H9 (cell line): ENCODE data around the gene PLXNA1. TPM values are rescaled to one million over a fixed set of nuclear protein-coding genes. Genes with fewer than 3 reads are reported as not detected.

ENCODE experiments used
- DNase-seq: peaks from one replicate; pipeline ENCODE4 v3.0.0-alpha.2; 2017
- H2AFZ ChIP-seq: one replicate; pipeline ENCODE4 v1.6.1; 2013; ENCODE audit warnings: mild to moderate bottlenecking, low read length, control low read depth, moderate library complexity
- H2AK5ac ChIP-seq: 2 replicates; pipeline ENCODE4 v1.6.1; 2013; ENCODE audit warnings: low read length, control low read depth, mixed read lengths; ENCODE audit not compliant: insufficient read length
- H2BK120ac ChIP-seq: one replicate; pipeline ENCODE4 v1.6.1; 2013; ENCODE audit warnings: low read depth, mild to moderate bottlenecking, low read length, control low read depth, inconsistent platforms; ENCODE audit not compliant: poor library complexity, severe bottlenecking
- H2BK12ac ChIP-seq: 2 replicates; pipeline ENCODE4 v1.6.1; 2013; ENCODE audit warnings: low read length, control low read depth, mixed read lengths, low read depth; ENCODE audit not compliant: insufficient read length
- H2BK15ac ChIP-seq: 2 replicates; pipeline ENCODE4 v1.6.1; 2013; ENCODE audit warnings: low read depth, low read length, control low read depth
- H2BK20ac ChIP-seq: one replicate; pipeline ENCODE4 v1.6.1; 2013; ENCODE audit warnings: low read depth, mild to moderate bottlenecking, low read length, control low read depth, inconsistent platforms; ENCODE audit not compliant: poor library complexity, severe bottlenecking
- H2BK5ac ChIP-seq: 2 replicates; pipeline ENCODE4 v1.6.1; 2013; ENCODE audit warnings: low read length, control low read depth, mixed read lengths; ENCODE audit not compliant: insufficient read length
- H3K14ac ChIP-seq: 2 replicates; pipeline ENCODE4 v1.6.1; 2013; ENCODE audit warnings: low read length, control low read depth; ENCODE audit not compliant: insufficient read depth
- H3K18ac ChIP-seq: 2 replicates; pipeline ENCODE4 v1.6.1; 2013; ENCODE audit warnings: low read depth, mild to moderate bottlenecking, mixed read lengths, low read length, control low read depth; ENCODE audit not compliant: insufficient read length
- H3K23ac ChIP-seq: 2 replicates; pipeline ENCODE4 v1.6.1; 2013; ENCODE audit warnings: low read length, control low read depth, mixed read lengths, low read depth; ENCODE audit not compliant: insufficient read length
- H3K23me2 ChIP-seq: 2 replicates; pipeline ENCODE4 v1.6.1; 2013; ENCODE audit warnings: low read depth, mild to moderate bottlenecking, mixed read lengths, low read length, control low read depth; ENCODE audit not compliant: insufficient read length, poor library complexity, severe bottlenecking
- H3K27ac ChIP-seq: 2 replicates; pipeline ENCODE4 v1.5.1; 2013; ENCODE audit warnings: low read length, control low read depth, mixed read lengths, low read depth; ENCODE audit not compliant: insufficient read length
- H3K27me3 ChIP-seq: 2 replicates; pipeline ENCODE4 v1.6.1; 2013; ENCODE audit warnings: low read length, control low read depth, inconsistent platforms; ENCODE audit not compliant: insufficient read depth
- H3K4ac ChIP-seq: 2 replicates; pipeline ENCODE4 v1.6.1; 2013; ENCODE audit warnings: low read depth, mild to moderate bottlenecking, control low read depth, inconsistent platforms, low read length, moderate library complexity
- H3K4me1 ChIP-seq: 2 replicates; pipeline ENCODE4 v1.6.1; 2013; ENCODE audit warnings: low read length, control low read depth, inconsistent platforms; ENCODE audit not compliant: insufficient read depth
- H3K4me2 ChIP-seq: 2 replicates; pipeline ENCODE4 v1.6.1; 2013; ENCODE audit warnings: low read length, control low read depth, mixed read lengths; ENCODE audit not compliant: insufficient read length, insufficient read depth
- H3K56ac ChIP-seq: 2 replicates; pipeline ENCODE4 v1.6.1; 2013; ENCODE audit warnings: low read depth, mild to moderate bottlenecking, mixed read lengths, low read length, control low read depth; ENCODE audit not compliant: insufficient read length
- H3K79me1 ChIP-seq: 2 replicates; pipeline ENCODE4 v1.6.1; 2013; ENCODE audit warnings: low read depth, mild to moderate bottlenecking, moderate library complexity, low read length, control low read depth, inconsistent platforms; ENCODE audit not compliant: insufficient read depth, poor library complexity, severe bottlenecking
- H3K79me2 ChIP-seq: 2 replicates; pipeline ENCODE4 v1.6.1; 2013; ENCODE audit warnings: low read length, control low read depth, inconsistent platforms; ENCODE audit not compliant: insufficient read depth
- H3K9ac ChIP-seq: 2 replicates; pipeline ENCODE4 v1.6.1; 2013; ENCODE audit warnings: low read length, control low read depth, mixed read lengths; ENCODE audit not compliant: insufficient read length; ENCODE audit errors: extremely low read depth
- H3K9me3 ChIP-seq: one replicate; pipeline ENCODE4 v1.6.1; 2013; ENCODE audit warnings: low read depth, low read length, inconsistent platforms; ENCODE audit not compliant: control insufficient read depth
- H3T11ph ChIP-seq: one replicate; pipeline ENCODE4 v1.6.1; 2013; ENCODE audit warnings: mild to moderate bottlenecking, low read length, control low read depth, inconsistent platforms
- H4K20me1 ChIP-seq: one replicate; pipeline ENCODE4 v1.6.1; 2013; ENCODE audit not compliant: control insufficient read depth, insufficient read length, insufficient read depth
- H4K5ac ChIP-seq: 2 replicates; pipeline ENCODE4 v1.6.1; 2013; ENCODE audit warnings: low read depth, mild to moderate bottlenecking, mixed read lengths, low read length, control low read depth; ENCODE audit not compliant: insufficient read length
- H4K8ac ChIP-seq: replicated peaks from 2 replicates; pipeline ENCODE4 v1.6.1; 2013; ENCODE audit warnings: low read length, control low read depth, mixed read lengths, low read depth; ENCODE audit not compliant: insufficient read length
- H4K91ac ChIP-seq: 2 replicates; pipeline ENCODE4 v1.6.1; 2013; ENCODE audit warnings: low read depth, mild to moderate bottlenecking, moderate library complexity, mixed read lengths, low read length, control low read depth; ENCODE audit not compliant: insufficient read length
- H3K27ac Mint-ChIP-seq, 3 experiments: 2 replicates in 2 of 3; 3 replicates in 1 of 3; pipeline ENCODE4 v1.8.0; 2020 to 2021; ENCODE audit warnings: mixed read lengths in 3 of 3, mild to moderate bottlenecking in 1 of 3, moderate library complexity in 1 of 3
- H3K27me3 Mint-ChIP-seq: 2 replicates; pipeline ENCODE4 v1.8.0; 2021; ENCODE audit warnings: low read depth, mild to moderate bottlenecking, moderate library complexity, mixed read lengths
- H3K36me3 Mint-ChIP-seq, 3 experiments: 2 replicates in 2 of 3; 3 replicates in 1 of 3; pipeline ENCODE4 v1.8.0; 2020 to 2021; ENCODE audit warnings: low read depth in 3 of 3, mixed read lengths in 3 of 3; ENCODE audit not compliant: insufficient read depth in 1 of 3
- H3K4me1 Mint-ChIP-seq, 2 experiments: 2 replicates each; pipeline ENCODE4 v1.8.0; 2020; ENCODE audit warnings: mixed read lengths in 2 of 2
- H3K4me3 Mint-ChIP-seq, 2 experiments: 2 replicates in 1 of 2; 3 replicates in 1 of 2; pipeline ENCODE4 v1.8.0; 2020 to 2021; ENCODE audit warnings: mild to moderate bottlenecking in 2 of 2, mixed read lengths in 2 of 2, moderate library complexity in 1 of 2
- H3K9me3 Mint-ChIP-seq, 2 experiments: 2 replicates in 1 of 2; 3 replicates in 1 of 2; pipeline ENCODE4 v1.8.0; 2020; ENCODE audit warnings: mild to moderate bottlenecking in 2 of 2, mixed read lengths in 2 of 2, moderate library complexity in 1 of 2
- WGBS: extraction: QIAGEN DNeasy Blood & Tissue Kit; methylation state at CpG from one replicate; pipeline ENCODE4 v1.1.7; 2013; ENCODE audit warnings: missing lambda C conversion rate, low lambda C conversion rate, mixed read lengths; ENCODE audit not compliant: insufficient read length; ENCODE audit errors: extremely low coverage; 5-methylcytosine and 5-hydroxymethylcytosine counted together
- total RNA-seq: library from RNA; stranded (reverse); gene quantifications from 2 replicates; pipeline ENCODE4 v1.2.1, GENCODE V29; 2021
- TF ChIP-seq, protein P1 (sequence below): fragments of 200-600 bp; sonication (generic); conservative IDR thresholded peaks from 3 replicates; pipeline ENCODE4 v1.8.0; 2021; ENCODE audit warnings: antibody characterized with exemption, mild to moderate bottlenecking

PLXNA1 gene
- total RNA-seq, 1 experiment from 2014 or later = 42.1 TPM

GRCh38 chr3:126977821-126978220 lies 5.1 kb upstream of the PLXNA1 start:
- Histone ChIP-seq H3T11ph (no peak overlapping the region), H2BK15ac (no peak overlapping the region), H3K4ac (no peak overlapping the region), H2AK5ac (no peak overlapping the region), H4K20me1 (no peaks in the 10 kb centered on the region), H3K9me3 (no peaks in the 10 kb centered on the region), H2BK5ac (no peak overlapping the region), H3K79me2 (no peaks in the 10 kb centered on the region), H3K27me3 (no peaks in the 10 kb centered on the region), H3K18ac (no peak overlapping the region), H2BK12ac (no peak overlapping the region), H3K27ac (no peak overlapping the region), H3K14ac (no peak overlapping the region), H3K79me1 (no peaks in the 10 kb centered on the region), H3K23me2 (no peaks in the 10 kb centered on the region), H3K56ac (no peak overlapping the region), H3K4me2 (no peak overlapping the region), H2BK120ac (no peak overlapping the region), H3K9ac (no peak overlapping the region), H4K5ac (no peak overlapping the region), H2AFZ (no peak overlapping the region), H3K4me1 (no peaks in the 10 kb centered on the region), H2BK20ac (no peak overlapping the region), H3K23ac (no peak overlapping the region), H4K8ac (no peak overlapping the region), H4K91ac (no peak overlapping the region)
- Mint-ChIP-seq H3K36me3 (peaks cover 2 to 15% (median 8%) of the 10 kb centered on the region in 3 experiments; a peak in 6 of 7 replicates), H3K4me3 (no peak overlapping the region), H3K27me3 (peaks cover 33% of the 10 kb centered on the region), H3K4me1 (peaks cover 8 to 14% of the 10 kb centered on the region in 2 experiments), H3K9me3 (peaks cover 15 to 18% of the 10 kb centered on the region in 2 experiments), H3K27ac (no peak overlapping the region)
- TF ChIP-seq, protein P1, sequence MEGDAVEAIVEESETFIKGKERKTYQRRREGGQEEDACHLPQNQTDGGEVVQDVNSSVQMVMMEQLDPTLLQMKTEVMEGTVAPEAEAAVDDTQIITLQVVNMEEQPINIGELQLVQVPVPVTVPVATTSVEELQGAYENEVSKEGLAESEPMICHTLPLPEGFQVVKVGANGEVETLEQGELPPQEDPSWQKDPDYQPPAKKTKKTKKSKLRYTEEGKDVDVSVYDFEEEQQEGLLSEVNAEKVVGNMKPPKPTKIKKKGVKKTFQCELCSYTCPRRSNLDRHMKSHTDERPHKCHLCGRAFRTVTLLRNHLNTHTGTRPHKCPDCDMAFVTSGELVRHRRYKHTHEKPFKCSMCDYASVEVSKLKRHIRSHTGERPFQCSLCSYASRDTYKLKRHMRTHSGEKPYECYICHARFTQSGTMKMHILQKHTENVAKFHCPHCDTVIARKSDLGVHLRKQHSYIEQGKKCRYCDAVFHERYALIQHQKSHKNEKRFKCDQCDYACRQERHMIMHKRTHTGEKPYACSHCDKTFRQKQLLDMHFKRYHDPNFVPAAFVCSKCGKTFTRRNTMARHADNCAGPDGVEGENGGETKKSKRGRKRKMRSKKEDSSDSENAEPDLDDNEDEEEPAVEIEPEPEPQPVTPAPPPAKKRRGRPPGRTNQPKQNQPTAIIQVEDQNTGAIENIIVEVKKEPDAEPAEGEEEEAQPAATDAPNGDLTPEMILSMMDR = no peak
- no CpG with 5 or more reads among the region's 6 CpGs for WGBS
- no peak for DNase-seq
